ENCODE results near the gene WDR90. TPM values are rescaled to one million over a fixed set of nuclear protein-coding genes. Genes with fewer than 3 reads are reported as not detected.

Gene WDR90
- total and polyA plus RNA-seq, 10 of the 15 experiments (the other 5 are each of a cell fraction or from before 2014, with no cell fraction given) = 2.0 to 65.0 (median 16.7) TPM

GRCh38 chr16:649631-650030 is 466 bp downstream of the WDR90 start:
- CTCF ChIA-PET = interaction anchor here (2.4 to 3.1 kb wide), 2 partner anchors 13 to 18 kb away, joined by 11 read pairs; partner anchors contain the start of genes METTL26 and RHOT2
- Histone ChIP-seq H3K36me3 (ENCODE audit: control insufficient read depth in 2 of 2, insufficient read depth in 2 of 2, low read length in 1 of 2) (peaks cover 0 to 3% of the 10 kb centered on the region in 2 experiments; a peak in 2 of 4 replicates), H3K4me2 (ENCODE audit: control insufficient read depth, insufficient read depth) (peak overlapping the region; percentile 92), H3K9ac (ENCODE audit: control insufficient read depth, insufficient read depth, low read length) (peak overlapping the region; percentile 92), H3K4me1 (ENCODE audit: control insufficient read depth, insufficient read depth, low read length) (peaks cover 9% of the 10 kb centered on the region), H3K9me3 (replicated peaks; ENCODE audit: control insufficient read depth, insufficient read depth, low read length) (no peaks in the 10 kb centered on the region), H3K4me3 (peak overlapping the region; percentile 70), H3K79me2 (ENCODE audit: control insufficient read depth, insufficient read depth, low read length) (peaks cover 19% of the 10 kb centered on the region), H3K27me3 (replicated peaks in 1 of 2; ENCODE audit: control insufficient read depth in 2 of 2, insufficient read depth in 2 of 2, low read length in 1 of 2) (no peaks in the 10 kb centered on the region), H4K20me1 (ENCODE audit: control insufficient read depth, insufficient read depth) (no peaks in the 10 kb centered on the region), H2AFZ (ENCODE audit: control insufficient read depth, low read depth, low read length) (peak overlapping the region; percentile 76), H3K27ac (ENCODE audit: control insufficient read depth, insufficient read depth) (peak overlapping the region; percentile 80)
- in situ Hi-C loops (cut with MboI) = no loop called here
- POLR2A ChIA-PET = interaction anchor here (1.0 to 1.2 kb wide), 2 partner anchors 13 to 19 kb away, joined by 3 to 4 read pairs; partner anchors contain the start of genes METTL26 and RHOT2
- WGBS (ENCODE audit: insufficient coverage, insufficient replicate concordance, low lambda C conversion rate, missing lambda C conversion rate) = 3% methylated on average over 19 of the region's 44 CpGs
- intact Hi-C loops (cut with micrococcal nuclease; ENCODE audit: unreplicated experiment) = no loop called here
- BruUV-seq (replicated peaks) = no TSS peak
- ATAC-seq (peak; percentile 22), FAIRE-seq (no peak), DNase-seq (ENCODE audit: low read depth, low spot score) (no peak)
- SMC1A ChIA-PET (ENCODE audit: uncharacterized antibody, unreplicated experiment) = no interaction called here
- TF ChIP-seq BRCA1 (IDR thresholded peaks at IDR 0.05; ENCODE audit: low read depth, low read length) = no peak
- no peak for TF ChIP-seq EED (IDR thresholded peaks at IDR 0.05; ENCODE audit: low read depth)
- no peak for TF ChIP-seq POU2F2 (IDR thresholded peaks at IDR 0.05; ENCODE audit: borderline replicate concordance, low read depth, low read length)
- TF ChIP-seq PBX3 (IDR thresholded peaks at IDR 0.05; ENCODE audit: insufficient replicate concordance, low read depth, low read length) = no peak
- TF ChIP-seq, protein P1, sequence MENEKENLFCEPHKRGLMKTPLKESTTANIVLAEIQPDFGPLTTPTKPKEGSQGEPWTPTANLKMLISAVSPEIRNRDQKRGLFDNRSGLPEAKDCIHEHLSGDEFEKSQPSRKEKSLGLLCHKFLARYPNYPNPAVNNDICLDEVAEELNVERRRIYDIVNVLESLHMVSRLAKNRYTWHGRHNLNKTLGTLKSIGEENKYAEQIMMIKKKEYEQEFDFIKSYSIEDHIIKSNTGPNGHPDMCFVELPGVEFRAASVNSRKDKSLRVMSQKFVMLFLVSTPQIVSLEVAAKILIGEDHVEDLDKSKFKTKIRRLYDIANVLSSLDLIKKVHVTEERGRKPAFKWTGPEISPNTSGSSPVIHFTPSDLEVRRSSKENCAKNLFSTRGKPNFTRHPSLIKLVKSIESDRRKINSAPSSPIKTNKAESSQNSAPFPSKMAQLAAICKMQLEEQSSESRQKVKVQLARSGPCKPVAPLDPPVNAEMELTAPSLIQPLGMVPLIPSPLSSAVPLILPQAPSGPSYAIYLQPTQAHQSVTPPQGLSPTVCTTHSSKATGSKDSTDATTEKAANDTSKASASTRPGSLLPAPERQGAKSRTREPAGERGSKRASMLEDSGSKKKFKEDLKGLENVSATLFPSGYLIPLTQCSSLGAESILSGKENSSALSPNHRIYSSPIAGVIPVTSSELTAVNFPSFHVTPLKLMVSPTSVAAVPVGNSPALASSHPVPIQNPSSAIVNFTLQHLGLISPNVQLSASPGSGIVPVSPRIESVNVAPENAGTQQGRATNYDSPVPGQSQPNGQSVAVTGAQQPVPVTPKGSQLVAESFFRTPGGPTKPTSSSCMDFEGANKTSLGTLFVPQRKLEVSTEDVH (IDR thresholded peaks at IDR 0.05; ENCODE audit: low read depth, partially characterized antibody) = no peak
- TF ChIP-seq PAX8 (IDR thresholded peaks at IDR 0.05) = no peak
- no peak for TF ChIP-seq NFIC (IDR thresholded peaks at IDR 0.05; ENCODE audit: low read depth, low read length)
- no peak for TF ChIP-seq STAT3 (IDR thresholded peaks at IDR 0.05; ENCODE audit: low read depth, low read length)
- no peak for TF ChIP-seq LARP7 (IDR thresholded peaks at IDR 0.05)
- TF ChIP-seq DPF2 (IDR thresholded peaks at IDR 0.05) = no peak
- no peak for TF ChIP-seq NR2C1 (IDR thresholded peaks at IDR 0.05)
- RAD21 ChIA-PET (ENCODE audit: unreplicated experiment) = interaction anchor here (3.4 kb wide), 1 partner anchor 13 kb away, joined by 13 read pairs; the partner anchor contains the start of gene METTL26
